GM18861 (cell line): ENCODE measurements around the gene FAM53C.
"Not testable (repeated sequence)": the region's sequence is repeated elsewhere in the genome, so short reads cannot be mapped to it uniquely, and the experiment has no call there.

Experiments used
- ATAC-seq: cut with Tn5 transposase; IDR thresholded peaks from one replicate; pipeline ENCODE4 v1.9.1; 2021; ENCODE audit not compliant: unreplicated experiment

Gene FAM53C

GRCh38 chr5:138389332-138389731, 51.3 kb downstream of the FAM53C start:
- no peak for ATAC-seq

DNA sequence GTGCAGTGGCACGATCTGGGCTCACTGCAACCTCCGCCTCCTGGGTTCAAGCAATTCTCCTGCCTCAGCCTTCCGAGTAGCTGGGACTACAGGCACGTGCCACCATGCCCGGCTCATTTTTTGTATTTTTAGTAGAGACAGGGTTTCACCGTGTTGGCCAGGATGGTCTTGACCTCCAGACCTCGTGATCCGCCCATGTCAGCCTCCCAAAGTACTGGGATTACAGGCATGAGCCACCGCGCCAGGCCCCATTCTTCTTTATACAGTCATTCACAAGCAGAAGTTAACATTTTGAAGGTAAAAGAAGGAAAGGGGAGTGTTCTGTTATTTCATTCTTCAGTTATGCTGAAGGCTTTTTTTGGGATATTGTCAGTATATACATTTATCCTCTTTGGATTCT, 51.8 kb downstream of the FAM53C start:
- ATAC-seq = not testable (repeated sequence)

GRCh38 chr5:138391859-138392386, 53.9 kb downstream of the FAM53C start:
- no peak for ATAC-seq
